ENCODE data around the gene TM2D3.
A peak's percentile ranks its signal among the peaks of the same experiment; 100 is the strongest.

Gene TM2D3, protein sequence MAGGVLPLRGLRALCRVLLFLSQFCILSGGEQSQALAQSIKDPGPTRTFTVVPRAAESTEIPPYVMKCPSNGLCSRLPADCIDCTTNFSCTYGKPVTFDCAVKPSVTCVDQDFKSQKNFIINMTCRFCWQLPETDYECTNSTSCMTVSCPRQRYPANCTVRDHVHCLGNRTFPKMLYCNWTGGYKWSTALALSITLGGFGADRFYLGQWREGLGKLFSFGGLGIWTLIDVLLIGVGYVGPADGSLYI

DNA sequence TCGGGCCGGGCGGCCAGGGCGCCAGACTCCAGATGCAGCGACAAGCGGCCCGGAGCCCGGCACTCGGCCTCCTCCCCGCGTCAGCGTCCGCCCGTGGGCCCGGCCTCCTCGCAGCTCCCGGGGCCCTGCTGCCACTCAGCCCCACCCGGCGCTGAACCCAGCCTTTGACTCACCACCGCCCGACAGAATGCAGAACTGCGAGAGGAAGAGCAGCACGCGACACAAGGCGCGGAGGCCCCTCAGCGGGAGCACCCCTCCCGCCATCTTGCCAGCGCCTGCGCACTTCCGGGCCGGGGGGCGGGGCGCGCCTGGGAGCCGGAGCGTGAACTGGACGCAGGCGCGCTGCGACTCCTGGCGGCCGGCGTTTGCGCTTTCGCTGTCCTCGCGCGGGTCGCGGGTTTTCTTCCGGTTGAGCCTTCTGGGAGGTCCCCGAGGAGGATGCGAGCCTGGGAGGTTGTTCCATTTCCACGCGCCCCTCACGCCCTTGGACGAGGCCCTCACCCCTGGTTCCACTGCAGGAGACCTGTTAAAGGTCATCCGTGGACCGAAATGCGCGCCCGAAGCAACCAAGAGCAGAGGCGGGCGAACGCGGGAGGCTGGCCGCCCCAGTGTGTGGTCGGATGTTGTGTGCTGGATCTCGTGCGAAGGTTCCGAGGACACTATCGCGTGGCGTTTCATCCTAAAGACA, at the start of gene TM2D3:
TM2D3 (minus strand) TSS at position 284 of the 688 bp plus-strand sequence; CDS start at position 264, 20 bp downstream.
- DNase-seq (ENCODE audit: low spot score in 2 of 2) (peak; percentile 90 to 93), ATAC-seq (replicated peaks; ENCODE audit: extremely low read depth, poor library complexity, severe bottlenecking) (peak; percentile 94)
- peaks cover 21% of the 10 kb centered on the region for H3K4me1 Mint-ChIP-seq
- no peaks in the 10 kb centered on the region for H3K27me3 Mint-ChIP-seq
- peaks cover 40% of the 10 kb centered on the region for H3K36me3 Mint-ChIP-seq (ENCODE audit: insufficient read depth)
- H3K9me3 Mint-ChIP-seq: no peaks in the 10 kb centered on the region
- H3K27ac Mint-ChIP-seq (ENCODE audit: low read depth): peak within 1 kb of the TSS; percentile 96
- H3K4me3 Mint-ChIP-seq: peak within 1 kb of the TSS; percentile 77

DNA sequence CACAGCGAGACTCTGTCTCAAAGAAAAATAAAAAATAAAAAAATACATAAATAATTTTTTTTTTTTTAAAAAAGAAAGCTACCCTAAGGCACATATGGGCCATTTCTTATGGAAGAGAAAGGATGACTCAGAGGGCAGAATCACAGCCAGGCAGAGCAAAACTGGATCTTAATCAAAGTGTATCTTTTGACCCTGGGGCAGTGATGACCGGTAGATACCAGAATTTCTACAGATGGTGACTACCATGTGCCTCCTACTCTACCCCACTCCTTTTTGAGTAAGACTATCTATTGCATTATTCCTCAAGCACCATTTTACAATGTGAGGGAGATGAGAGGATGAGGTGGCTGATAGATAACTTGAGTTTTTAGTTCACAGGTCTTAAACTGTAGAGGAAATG, 46.1 kb upstream of the TM2D3 start:
- Mint-ChIP-seq H3K36me3 (ENCODE audit: insufficient read depth) (peaks cover 60% of the 10 kb centered on the region), H3K27ac (ENCODE audit: low read depth) (no peak overlapping the region), H3K27me3 (no peaks in the 10 kb centered on the region), H3K9me3 (no peaks in the 10 kb centered on the region), H3K4me3 (no peak overlapping the region), H3K4me1 (peaks cover 14% of the 10 kb centered on the region)
- ATAC-seq (replicated peaks; ENCODE audit: extremely low read depth, poor library complexity, severe bottlenecking): no peak
- DNase-seq (ENCODE audit: low spot score in 2 of 2): no peak

DNA sequence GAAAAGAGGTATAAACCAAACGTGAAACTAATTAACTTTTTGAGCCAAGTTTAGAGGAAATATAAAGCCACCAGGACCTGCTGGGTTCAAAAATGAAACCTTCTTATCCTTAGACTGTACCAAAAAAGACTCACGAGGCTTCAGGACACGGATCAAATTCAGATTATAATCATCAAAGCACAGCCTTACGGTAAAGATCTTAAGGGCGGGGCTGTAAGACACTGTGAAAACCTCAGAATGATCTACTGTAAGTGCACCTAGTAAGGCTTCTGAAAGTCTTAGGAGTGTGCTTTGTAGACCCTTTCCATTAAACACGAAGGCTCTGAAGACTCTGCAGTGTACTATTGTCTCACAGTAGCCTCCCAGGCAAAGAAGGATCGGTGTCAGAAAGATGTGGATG, 45.3 kb upstream of the TM2D3 start:
- ATAC-seq (replicated peaks; ENCODE audit: extremely low read depth, poor library complexity, severe bottlenecking) (no peak), DNase-seq (ENCODE audit: low spot score in 2 of 2) (no peak)
- Mint-ChIP-seq H3K27me3 (no peaks in the 10 kb centered on the region), H3K4me3 (no peak overlapping the region), H3K27ac (ENCODE audit: low read depth) (peak overlapping the region; percentile 35), H3K36me3 (ENCODE audit: insufficient read depth) (peaks cover 61% of the 10 kb centered on the region), H3K4me1 (peaks cover 17% of the 10 kb centered on the region), H3K9me3 (no peaks in the 10 kb centered on the region)

DNA sequence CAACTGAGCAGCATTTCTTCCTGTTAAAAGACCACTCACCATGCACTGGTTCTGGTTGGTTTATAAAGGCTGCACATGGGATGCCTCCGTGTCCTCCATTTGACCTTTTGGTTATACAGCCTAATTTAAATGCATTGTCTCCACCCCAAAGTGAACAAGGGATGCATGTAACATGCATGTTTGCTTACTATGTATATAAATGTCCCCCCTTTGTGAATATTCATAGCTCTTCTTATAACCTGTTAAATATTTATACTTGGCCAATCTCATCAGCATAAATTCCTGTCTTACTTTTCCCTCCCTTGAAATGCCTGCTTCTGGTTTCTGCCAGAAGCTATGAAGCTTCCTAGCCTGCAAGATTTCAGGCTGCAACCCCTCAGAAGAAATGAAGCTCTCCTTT, 44.6 kb upstream of the TM2D3 start:
- no peaks in the 10 kb centered on the region for H3K9me3 Mint-ChIP-seq
- no peak for ATAC-seq (replicated peaks; ENCODE audit: extremely low read depth, poor library complexity, severe bottlenecking)
- peak overlapping the region; percentile 5 for H3K27ac Mint-ChIP-seq (ENCODE audit: low read depth)
- peaks cover 57% of the 10 kb centered on the region for H3K36me3 Mint-ChIP-seq (ENCODE audit: insufficient read depth)
- H3K4me1 Mint-ChIP-seq: peaks cover 17% of the 10 kb centered on the region
- DNase-seq (ENCODE audit: low spot score in 2 of 2): no peak
- no peaks in the 10 kb centered on the region for H3K27me3 Mint-ChIP-seq
- H3K4me3 Mint-ChIP-seq: no peak overlapping the region

DNA sequence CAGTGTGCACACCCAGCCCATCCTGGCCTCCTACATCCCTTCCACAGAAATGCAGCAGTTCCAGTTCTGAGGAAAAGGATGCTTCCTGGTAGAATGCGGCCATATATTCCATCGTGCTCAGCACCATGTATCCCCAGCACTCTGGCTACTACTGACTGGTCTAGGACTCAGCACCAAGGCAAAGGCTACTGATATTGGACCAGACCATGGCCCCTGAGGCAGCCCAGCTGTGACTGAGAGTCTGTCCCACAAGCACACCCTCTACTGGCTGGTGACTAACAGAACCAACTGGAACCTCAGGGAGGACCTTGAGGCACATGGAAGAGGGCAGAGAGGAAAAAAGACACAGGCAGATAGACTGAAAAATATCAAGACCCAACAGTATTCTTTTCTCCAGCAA, 42.1 kb upstream of the TM2D3 start:
- ATAC-seq (replicated peaks; ENCODE audit: extremely low read depth, poor library complexity, severe bottlenecking) (no peak), DNase-seq (ENCODE audit: low spot score in 2 of 2) (no peak)
- Mint-ChIP-seq H3K4me1 (peaks cover 17% of the 10 kb centered on the region), H3K27me3 (no peaks in the 10 kb centered on the region), H3K36me3 (ENCODE audit: insufficient read depth) (peaks cover 41% of the 10 kb centered on the region), H3K9me3 (no peaks in the 10 kb centered on the region), H3K27ac (ENCODE audit: low read depth) (no peak overlapping the region), H3K4me3 (no peak overlapping the region)

DNA sequence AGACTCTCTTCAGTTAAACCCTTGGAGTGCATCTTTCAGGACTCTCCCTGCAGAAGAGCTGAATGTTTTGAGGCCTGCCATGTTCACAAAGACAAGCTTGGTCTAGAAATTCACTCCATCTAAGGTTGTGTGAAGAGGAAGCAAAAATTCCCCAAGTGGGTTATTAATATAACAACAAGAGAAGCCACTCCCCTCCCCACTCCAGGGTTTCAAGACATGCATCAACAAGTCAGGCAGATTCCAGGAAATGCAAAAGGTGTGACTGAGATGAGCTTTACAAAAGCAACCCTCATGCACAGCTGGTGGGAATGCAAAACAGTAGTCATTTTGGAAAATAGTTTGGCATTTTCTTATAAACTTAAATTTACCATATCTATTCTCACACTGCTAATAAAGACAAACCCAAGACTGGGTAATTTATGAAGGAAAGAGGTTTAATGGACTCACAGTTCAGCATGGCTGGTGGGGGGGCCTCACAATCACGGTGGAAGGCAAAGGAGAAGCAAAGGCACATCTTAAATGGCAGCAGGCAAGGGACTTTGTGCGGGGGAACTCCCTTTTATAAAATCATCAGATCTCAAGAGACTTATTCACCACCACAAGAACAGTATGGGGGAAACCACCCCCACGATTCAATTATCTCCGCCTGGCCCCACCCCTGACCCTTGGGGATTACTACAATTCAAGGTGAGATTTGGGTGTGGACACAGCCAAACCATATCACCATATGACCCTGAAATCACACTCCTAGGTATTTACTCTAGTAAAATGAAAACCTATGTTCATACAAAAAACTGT, 40.8 kb upstream of the TM2D3 start:
- H3K27me3 Mint-ChIP-seq: no peaks in the 10 kb centered on the region
- ATAC-seq (replicated peaks; ENCODE audit: extremely low read depth, poor library complexity, severe bottlenecking) (no peak), DNase-seq (ENCODE audit: low spot score in 2 of 2) (no peak)
- peaks cover 17% of the 10 kb centered on the region for H3K4me1 Mint-ChIP-seq
- no peak overlapping the region for H3K4me3 Mint-ChIP-seq
- no peak overlapping the region for H3K27ac Mint-ChIP-seq (ENCODE audit: low read depth)
- H3K36me3 Mint-ChIP-seq (ENCODE audit: insufficient read depth): peaks cover 37% of the 10 kb centered on the region
- H3K9me3 Mint-ChIP-seq: no peaks in the 10 kb centered on the region

DNA sequence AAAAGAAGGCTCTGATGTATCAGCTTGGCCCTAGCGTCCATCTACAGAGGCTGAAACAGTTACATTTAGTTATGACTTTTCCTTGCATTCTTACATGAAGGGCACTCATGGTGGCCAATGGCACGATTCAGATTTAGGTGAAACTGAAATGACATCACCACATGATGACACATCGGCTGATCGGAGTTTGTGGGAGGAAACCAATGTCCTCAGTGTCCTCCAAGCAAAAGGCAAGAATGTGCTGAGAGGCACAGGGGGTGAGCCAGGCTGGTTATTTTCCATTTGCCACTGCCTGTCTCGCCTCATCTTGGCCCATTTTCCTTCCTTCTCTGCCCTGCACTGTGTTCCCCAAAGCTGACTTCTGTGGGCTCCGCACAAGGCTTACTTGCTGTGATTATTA, 37.7 kb upstream of the TM2D3 start:
- peaks cover 7% of the 10 kb centered on the region for H3K4me1 Mint-ChIP-seq
- H3K9me3 Mint-ChIP-seq: no peaks in the 10 kb centered on the region
- peaks cover 28% of the 10 kb centered on the region for H3K36me3 Mint-ChIP-seq (ENCODE audit: insufficient read depth)
- H3K4me3 Mint-ChIP-seq: no peak overlapping the region
- no peak overlapping the region for H3K27ac Mint-ChIP-seq (ENCODE audit: low read depth)
- no peaks in the 10 kb centered on the region for H3K27me3 Mint-ChIP-seq
- no peak for ATAC-seq (replicated peaks; ENCODE audit: extremely low read depth, poor library complexity, severe bottlenecking)
- no peak for DNase-seq (ENCODE audit: low spot score in 2 of 2)

DNA sequence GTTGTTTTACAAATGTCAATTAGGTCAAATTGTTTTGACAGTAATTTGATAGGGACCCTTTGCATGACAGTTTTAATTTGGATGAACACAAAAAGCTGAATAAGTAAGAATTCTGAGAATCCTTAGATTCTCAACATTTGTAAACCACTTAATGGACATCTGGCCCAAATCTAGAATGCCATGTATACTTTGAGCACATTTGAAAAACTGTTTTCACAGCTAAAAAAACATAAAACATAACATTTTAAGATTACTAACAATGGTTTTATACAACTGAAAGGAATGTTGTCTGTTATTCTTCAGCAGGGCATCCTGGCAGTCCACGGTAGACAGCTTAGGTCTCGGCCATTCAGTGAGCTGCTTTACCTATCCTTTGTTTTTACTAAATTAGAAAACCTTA, 34.5 kb upstream of the TM2D3 start:
- Mint-ChIP-seq H3K27ac (ENCODE audit: low read depth) (no peak overlapping the region), H3K4me3 (no peak overlapping the region), H3K36me3 (ENCODE audit: insufficient read depth) (peaks cover 33% of the 10 kb centered on the region), H3K27me3 (no peaks in the 10 kb centered on the region), H3K4me1 (peaks cover 4% of the 10 kb centered on the region), H3K9me3 (no peaks in the 10 kb centered on the region)
- ATAC-seq (replicated peaks; ENCODE audit: extremely low read depth, poor library complexity, severe bottlenecking): no peak
- DNase-seq (ENCODE audit: low spot score in 2 of 2): no peak

DNA sequence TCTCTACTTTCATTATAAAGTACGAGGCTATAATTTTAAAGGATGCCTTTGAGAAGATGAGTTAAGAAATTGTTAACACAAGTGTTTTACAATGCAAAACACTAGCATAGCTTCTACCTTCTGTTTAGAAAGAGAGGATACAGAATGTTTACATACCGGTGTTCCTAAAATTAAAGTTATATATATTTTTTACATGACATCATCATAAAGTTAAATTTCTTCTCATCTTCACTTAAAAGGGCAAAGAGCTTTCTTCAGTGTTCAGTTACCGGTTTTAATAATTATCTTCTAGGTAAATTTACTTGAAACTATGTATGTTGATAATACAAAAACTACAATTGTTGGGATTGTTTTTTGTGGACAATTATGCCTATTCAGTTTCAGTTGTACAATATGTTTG, 32.7 kb upstream of the TM2D3 start:
- ATAC-seq (replicated peaks; ENCODE audit: extremely low read depth, poor library complexity, severe bottlenecking) (no peak), DNase-seq (ENCODE audit: low spot score in 2 of 2) (no peak)
- peaks cover 4% of the 10 kb centered on the region for H3K4me1 Mint-ChIP-seq
- no peaks in the 10 kb centered on the region for H3K27me3 Mint-ChIP-seq
- no peak overlapping the region for H3K4me3 Mint-ChIP-seq
- H3K27ac Mint-ChIP-seq (ENCODE audit: low read depth): peak overlapping the region; percentile 53
- peaks cover 37% of the 10 kb centered on the region for H3K36me3 Mint-ChIP-seq (ENCODE audit: insufficient read depth)
- no peaks in the 10 kb centered on the region for H3K9me3 Mint-ChIP-seq

DNA sequence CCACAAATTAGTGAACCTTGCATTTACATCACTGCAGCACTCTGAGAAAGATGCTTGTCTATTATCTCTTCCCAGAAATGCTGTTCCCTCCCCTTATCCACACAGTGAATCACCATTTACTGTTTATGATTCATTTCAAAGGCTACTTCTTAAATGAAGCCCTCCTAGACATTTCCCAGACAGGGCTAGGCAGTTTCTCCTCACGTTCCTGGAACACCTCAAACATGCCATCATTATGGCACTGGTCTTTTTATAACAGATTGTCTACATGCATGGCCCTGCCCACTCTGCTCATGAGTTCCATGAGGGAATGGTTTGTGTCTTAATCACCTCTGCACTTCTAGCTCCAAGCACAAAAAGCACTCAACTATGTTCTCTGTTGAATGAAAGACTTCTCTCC, 32.2 kb upstream of the TM2D3 start:
- ATAC-seq (replicated peaks; ENCODE audit: extremely low read depth, poor library complexity, severe bottlenecking) (no peak), DNase-seq (ENCODE audit: low spot score in 2 of 2) (no peak)
- peaks cover 37% of the 10 kb centered on the region for H3K36me3 Mint-ChIP-seq (ENCODE audit: insufficient read depth)
- H3K27ac Mint-ChIP-seq (ENCODE audit: low read depth): peak overlapping the region; percentile 53
- peaks cover 4% of the 10 kb centered on the region for H3K4me1 Mint-ChIP-seq
- H3K27me3 Mint-ChIP-seq: no peaks in the 10 kb centered on the region
- no peak overlapping the region for H3K4me3 Mint-ChIP-seq
- H3K9me3 Mint-ChIP-seq: no peaks in the 10 kb centered on the region

DNA sequence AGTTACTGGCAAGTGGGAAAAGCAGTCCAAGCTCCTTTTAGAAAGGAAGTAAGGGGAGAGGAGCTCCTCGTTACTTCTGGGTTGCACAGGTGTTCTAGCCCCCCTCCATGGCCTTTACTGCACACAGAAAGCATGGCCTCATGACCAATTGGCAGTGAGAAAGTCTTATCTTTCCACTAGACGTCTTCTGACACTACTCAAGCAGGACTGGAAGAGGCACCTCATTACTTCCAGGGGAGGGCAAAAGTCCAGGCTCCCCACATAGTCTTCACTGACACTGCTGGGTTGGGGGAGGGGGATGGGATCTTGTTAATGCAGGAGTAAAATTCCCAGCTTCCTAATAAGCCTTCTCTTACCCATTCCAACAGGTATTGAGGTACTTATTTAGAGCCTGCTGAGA, 27.6 kb upstream of the TM2D3 start:
- H3K27ac Mint-ChIP-seq (ENCODE audit: low read depth): peak overlapping the region; percentile 0
- H3K36me3 Mint-ChIP-seq (ENCODE audit: insufficient read depth): peaks cover 36% of the 10 kb centered on the region
- peaks cover 10% of the 10 kb centered on the region for H3K4me1 Mint-ChIP-seq
- no peaks in the 10 kb centered on the region for H3K27me3 Mint-ChIP-seq
- H3K9me3 Mint-ChIP-seq: no peaks in the 10 kb centered on the region
- DNase-seq (ENCODE audit: low spot score in 2 of 2) (no peak), ATAC-seq (replicated peaks; ENCODE audit: extremely low read depth, poor library complexity, severe bottlenecking) (no peak)
- no peak overlapping the region for H3K4me3 Mint-ChIP-seq

DNA sequence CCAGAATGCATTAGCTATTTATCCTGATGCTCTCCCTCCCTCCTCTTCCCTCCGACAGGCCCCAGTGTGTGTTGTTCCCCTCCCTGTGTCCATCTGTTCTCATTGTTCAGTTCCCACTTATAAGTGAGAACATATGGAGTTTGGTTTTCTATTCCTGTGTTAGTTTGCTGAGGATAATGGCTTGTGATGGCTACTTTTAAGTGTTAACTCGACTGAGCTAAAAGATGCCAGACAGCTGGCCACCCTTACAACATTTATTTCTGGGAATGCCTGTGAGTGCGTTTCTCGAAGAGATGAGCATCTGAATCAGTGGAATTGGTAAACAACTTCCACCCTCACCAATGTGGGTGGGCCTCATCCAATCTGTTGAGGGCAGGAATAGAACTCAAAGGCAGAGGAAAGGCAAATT, 24.7 kb upstream of the TM2D3 start:
- Mint-ChIP-seq H3K27ac (ENCODE audit: low read depth) (no peak overlapping the region), H3K36me3 (ENCODE audit: insufficient read depth) (peaks cover 44% of the 10 kb centered on the region), H3K4me1 (peaks cover 6% of the 10 kb centered on the region), H3K9me3 (no peaks in the 10 kb centered on the region), H3K4me3 (no peak overlapping the region), H3K27me3 (no peaks in the 10 kb centered on the region)
- ATAC-seq (replicated peaks; ENCODE audit: extremely low read depth, poor library complexity, severe bottlenecking) (no peak), DNase-seq (ENCODE audit: low spot score in 2 of 2) (no peak)

Data from central memory CD8-positive, alpha-beta T cell (primary cell).